K562 (cell line): Measurements from ENCODE around the gene YJEFN3.

Source experiments
- CREB1 ChIP-seq, 2 experiments: sonication (generic) in 1 of 2; formaldehyde crosslinking in 1 of 2; IDR thresholded peaks; 2 replicates each; pipeline versions ENCODE4 v1.6.1 to v1.8.0; 2012 to 2022; ENCODE audit warnings: inconsistent platforms in 1 of 2, mild to moderate bottlenecking in 1 of 2, missing genetic modification reagents in 1 of 2, moderate library complexity in 1 of 2
- CTCF ChIP-seq, 3 experiments: IDR thresholded peaks in 2 of 3; conservative IDR thresholded peaks in 1 of 3; 2 replicates each; pipeline ENCODE4 v1.5.1; 2011 to 2012; ENCODE audit warnings: low read length in 3 of 3, mild to moderate bottlenecking in 3 of 3, control low read depth in 2 of 3, improper control_type of control experiment in 1 of 3, inconsistent platforms in 1 of 3, low read depth in 1 of 3, mixed read lengths in 1 of 3, moderate library complexity in 1 of 3; ENCODE audit not compliant: insufficient read depth in 2 of 3
- ETV5 ChIP-seq: sonication (generic); formaldehyde crosslinking; IDR thresholded peaks from 2 replicates; pipeline ENCODE4 v1.4.0; 2020; ENCODE audit warnings: low read depth, mild to moderate bottlenecking, missing genetic modification reagents
- MTA3 ChIP-seq: fragments of 450-650 bp; formaldehyde crosslinking; IDR thresholded peaks from 2 replicates; pipeline ENCODE4 v1.6.1; 2017; ENCODE audit warnings: mild to moderate bottlenecking, borderline replicate concordance
- NFXL1 ChIP-seq: fragments of 450-650 bp; formaldehyde crosslinking; IDR thresholded peaks from 2 replicates; pipeline ENCODE4 v1.4.0; 2021; ENCODE audit warnings: mild to moderate bottlenecking
- POLR2A ChIP-seq: fragments of 450-650 bp; conservative IDR thresholded peaks from 2 replicates; pipeline ENCODE4 v1.6.1; 2016
- POLR2AphosphoS5 ChIP-seq: IDR thresholded peaks from 2 replicates; pipeline ENCODE4 v1.6.1; 2011; ENCODE audit warnings: mild to moderate bottlenecking, low read depth, low read length, moderate library complexity; ENCODE audit not compliant: control insufficient read depth, insufficient read depth
- ZNF384 ChIP-seq: IDR thresholded peaks from 2 replicates; pipeline ENCODE4 v1.6.1; 2012; ENCODE audit warnings: low read depth, low read length, improper control_type of control experiment
- TF ChIP-seq, protein P1 (sequence below): sonication (generic); formaldehyde crosslinking; IDR thresholded peaks from 2 replicates; pipeline ENCODE4 v1.8.0; 2022; ENCODE audit warnings: missing genetic modification reagents, mild to moderate bottlenecking, borderline replicate concordance
- TF ChIP-seq, protein P2 (sequence below), 2 experiments: fragments of 450-650 bp in 1 of 2; sonication (generic) in 1 of 2; formaldehyde crosslinking in 1 of 2; IDR thresholded peaks in 1 of 2; conservative IDR thresholded peaks in 1 of 2; 2 replicates each; pipeline versions ENCODE4 v1.6.1 to v1.8.1; 2016 to 2023; ENCODE audit warnings: mild to moderate bottlenecking in 2 of 2, moderate library complexity in 2 of 2, inconsistent platforms in 1 of 2, missing genetic modification reagents in 1 of 2

- TF ChIP-seq CREB1 (IDR thresholded peaks at IDR 0.05) = no peak
- TF ChIP-seq CREB1 (CRISPR knock-in tag; IDR thresholded peaks at IDR 0.05) = no peak
- no peak for TF ChIP-seq POLR2A
- no peak for TF ChIP-seq CTCF (IDR thresholded peaks at IDR 0.05 in 2 of 3, conservative IDR thresholded peaks at IDR 0.05 in 1 of 3; ENCODE audit: insufficient read depth in 2 of 3, low read depth in 1 of 3, low read length in 3 of 3)
- TF ChIP-seq, protein P1, sequence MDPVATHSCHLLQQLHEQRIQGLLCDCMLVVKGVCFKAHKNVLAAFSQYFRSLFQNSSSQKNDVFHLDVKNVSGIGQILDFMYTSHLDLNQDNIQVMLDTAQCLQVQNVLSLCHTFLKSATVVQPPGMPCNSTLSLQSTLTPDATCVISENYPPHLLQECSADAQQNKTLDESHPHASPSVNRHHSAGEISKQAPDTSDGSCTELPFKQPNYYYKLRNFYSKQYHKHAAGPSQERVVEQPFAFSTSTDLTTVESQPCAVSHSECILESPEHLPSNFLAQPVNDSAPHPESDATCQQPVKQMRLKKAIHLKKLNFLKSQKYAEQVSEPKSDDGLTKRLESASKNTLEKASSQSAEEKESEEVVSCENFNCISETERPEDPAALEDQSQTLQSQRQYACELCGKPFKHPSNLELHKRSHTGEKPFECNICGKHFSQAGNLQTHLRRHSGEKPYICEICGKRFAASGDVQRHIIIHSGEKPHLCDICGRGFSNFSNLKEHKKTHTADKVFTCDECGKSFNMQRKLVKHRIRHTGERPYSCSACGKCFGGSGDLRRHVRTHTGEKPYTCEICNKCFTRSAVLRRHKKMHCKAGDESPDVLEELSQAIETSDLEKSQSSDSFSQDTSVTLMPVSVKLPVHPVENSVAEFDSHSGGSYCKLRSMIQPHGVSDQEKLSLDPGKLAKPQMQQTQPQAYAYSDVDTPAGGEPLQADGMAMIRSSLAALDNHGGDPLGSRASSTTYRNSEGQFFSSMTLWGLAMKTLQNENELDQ (CRISPR knock-in tag) = no peak
- TF ChIP-seq, protein P2, sequence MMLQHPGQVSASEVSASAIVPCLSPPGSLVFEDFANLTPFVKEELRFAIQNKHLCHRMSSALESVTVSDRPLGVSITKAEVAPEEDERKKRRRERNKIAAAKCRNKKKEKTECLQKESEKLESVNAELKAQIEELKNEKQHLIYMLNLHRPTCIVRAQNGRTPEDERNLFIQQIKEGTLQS (IDR thresholded peaks at IDR 0.05) = no peak
- TF ChIP-seq, protein P2 (CRISPR knock-in tag; conservative IDR thresholded peaks at IDR 0.05) = no peak
- no peak for TF ChIP-seq ETV5
- no peak for TF ChIP-seq POLR2AphosphoS5
- no peak for TF ChIP-seq MTA3
- TF ChIP-seq NFXL1 = no peak
- TF ChIP-seq ZNF384 = no peak
Measured at GRCh38 chr19:19495614-19496603, 32.8 kb upstream of the YJEFN3 start.
